Fibroblast of the conjunctiva (primary cell): Measurements from ENCODE around the gene KISS1.

ENCODE experiments used
- DNase-seq: peaks from one replicate; pipeline ENCODE4 v3.0.0-alpha.2; 2010; ENCODE audit warnings: low read depth

Gene KISS1

DNA sequence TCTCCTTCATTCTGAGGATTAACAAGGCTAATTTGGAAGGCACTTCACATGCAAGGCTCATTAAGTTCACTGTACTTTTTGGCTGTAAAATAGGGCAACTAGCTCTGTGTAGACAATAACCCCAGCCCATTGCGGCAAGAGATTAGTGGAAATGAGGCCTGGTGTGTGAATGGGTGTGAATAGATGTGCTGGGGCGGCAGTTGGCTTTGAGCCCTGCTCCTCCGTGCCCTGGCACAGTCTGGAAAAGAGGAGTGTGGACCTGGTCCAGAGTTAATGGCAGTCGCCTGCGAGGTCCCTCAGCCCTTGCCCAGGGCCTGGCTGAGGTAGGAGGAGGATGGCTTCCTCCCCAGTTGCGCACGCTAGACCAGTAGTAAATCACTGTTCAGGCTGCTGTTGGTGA is 4.8 kb downstream of the KISS1 start:
- DNase-seq: no peak

DNA sequence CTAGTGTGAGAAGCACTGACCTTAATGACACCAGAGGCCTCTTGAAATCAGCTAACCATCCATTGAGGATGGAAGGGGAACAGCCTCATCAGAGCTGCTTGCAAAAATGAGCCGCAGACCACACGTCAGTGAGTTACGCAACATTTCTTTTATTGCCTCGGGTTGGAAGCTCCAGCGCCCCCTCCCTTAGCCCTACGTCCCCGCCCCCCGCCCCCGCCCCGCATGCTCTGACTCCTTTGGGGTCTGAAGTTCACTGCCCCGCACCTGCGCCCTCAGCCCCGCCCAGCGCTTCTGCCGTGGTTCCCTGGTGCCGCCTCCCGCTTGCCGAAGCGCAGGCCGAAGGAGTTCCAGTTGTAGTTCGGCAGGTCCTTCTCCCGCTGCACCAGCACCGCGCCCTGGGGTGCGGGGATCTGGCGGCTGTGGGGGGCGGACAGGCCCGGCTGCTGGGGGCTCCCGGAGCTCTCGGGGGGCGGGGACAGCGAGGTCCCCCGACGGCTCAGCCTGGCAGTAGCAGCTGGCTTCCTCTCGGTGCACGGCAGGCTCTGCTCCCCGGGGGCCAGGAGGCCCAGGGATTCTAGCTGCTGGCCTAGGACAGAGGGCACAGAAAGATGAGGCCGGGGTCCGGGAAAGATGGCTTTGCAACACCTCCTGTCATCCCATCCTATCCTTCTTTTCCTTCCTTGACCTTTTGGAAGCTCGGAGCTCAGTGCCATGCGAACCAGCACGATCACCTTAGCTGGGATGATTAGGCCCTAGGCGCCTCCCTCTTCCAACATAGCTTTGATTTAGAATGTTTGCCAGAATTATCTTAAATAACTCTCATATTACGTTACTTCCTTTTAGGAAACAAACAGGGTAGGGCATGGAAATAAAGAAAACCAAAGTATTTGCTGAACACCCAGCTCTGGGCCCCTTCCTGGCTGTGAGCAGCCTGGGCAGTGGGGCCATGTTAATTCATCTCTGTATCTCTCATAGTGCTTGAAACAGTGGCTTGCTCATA is 5.8 kb downstream of the KISS1 start:
- no peak for DNase-seq

DNA sequence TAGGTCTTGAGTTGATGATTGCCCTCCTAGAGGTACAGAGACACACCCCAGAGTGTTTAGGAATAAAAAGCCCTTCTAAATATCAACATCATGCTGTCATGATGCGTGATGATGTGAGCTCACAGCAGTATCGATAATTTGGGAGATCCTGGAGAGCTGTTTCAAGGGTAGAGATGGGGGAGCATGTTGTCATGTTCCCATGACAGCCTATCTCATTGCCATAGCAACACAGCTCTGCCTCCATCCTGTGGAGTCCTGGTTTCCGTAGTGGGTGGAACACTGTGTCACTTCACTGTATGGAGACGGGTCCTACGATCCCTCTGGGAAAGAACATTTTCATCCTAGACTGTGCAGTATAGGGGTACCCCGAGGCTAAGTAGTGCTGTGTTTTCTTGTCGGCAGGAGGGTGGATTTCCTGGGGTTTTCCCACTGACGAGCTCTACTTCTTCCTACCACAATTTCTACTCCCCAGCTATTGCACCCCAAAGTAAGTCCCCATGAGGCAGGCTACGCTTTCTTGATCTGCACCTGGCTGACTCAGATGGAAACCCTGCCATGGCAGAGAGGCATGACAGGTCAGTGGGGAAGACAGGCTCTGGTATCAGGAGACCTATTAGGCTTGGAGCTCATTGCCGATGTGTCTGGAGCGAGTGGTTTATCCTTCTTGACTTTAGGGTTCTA is 7.2 kb downstream of the KISS1 start:
- DNase-seq: no peak

DNA sequence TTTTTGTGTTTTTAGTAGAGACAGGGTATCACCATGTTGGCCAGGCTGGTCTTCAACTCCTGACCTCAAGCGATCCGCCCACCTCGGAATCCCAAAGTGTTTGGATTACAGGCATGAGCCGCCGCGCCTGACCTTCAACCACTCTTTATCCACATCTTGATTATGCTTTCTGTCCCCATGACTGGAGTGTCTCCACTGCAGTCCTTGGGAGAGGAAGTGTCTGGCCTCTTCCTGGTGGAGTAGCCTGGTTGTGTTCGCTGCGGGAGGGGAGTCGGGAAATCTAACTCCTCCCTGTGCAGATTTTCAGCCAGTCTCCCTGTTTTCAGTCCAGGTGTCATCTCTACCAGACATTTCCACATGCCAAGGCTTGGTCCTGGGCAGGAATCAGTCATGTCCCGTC is 9.7 kb downstream of the KISS1 start:
- DNase-seq: no peak

DNA sequence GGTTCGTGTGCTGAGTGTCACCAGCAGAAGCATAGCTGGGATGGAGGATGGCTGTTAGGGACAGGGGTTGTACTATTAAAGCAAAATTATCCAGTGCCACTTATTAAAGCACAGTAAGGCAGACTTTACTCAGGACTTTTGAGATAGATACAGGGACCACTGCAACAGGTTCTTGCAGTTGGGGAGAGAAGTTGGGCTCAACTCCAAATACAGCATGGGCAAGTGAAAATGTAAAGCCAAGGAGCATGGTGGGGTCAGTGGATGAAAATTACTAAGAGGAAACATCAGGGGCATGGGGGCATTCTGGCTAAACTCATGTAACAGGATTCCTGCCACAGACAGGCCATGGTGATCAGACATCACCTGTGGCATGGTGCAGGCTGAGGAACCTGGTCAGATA is 15.2 kb downstream of the KISS1 start:
- DNase-seq: no peak

DNA sequence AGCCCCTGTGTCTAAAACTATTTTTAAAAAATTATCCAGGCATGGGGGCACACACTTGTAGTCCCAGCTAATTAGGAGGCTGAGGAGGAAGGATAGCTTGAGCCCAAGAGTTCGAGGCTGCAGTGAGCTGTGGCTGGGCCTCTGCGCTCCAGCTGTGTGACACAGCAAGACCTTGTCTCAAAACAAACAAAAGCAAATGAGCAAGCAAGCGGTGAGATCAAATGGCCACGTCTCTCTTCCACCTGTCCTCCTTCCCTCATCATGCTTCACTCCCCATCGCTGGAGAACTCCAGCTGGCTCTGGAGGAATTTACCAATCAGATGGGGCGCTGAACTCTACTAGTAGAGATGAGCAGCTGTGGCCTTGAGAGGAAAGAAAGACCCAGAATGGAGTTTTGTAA is 16.2 kb downstream of the KISS1 start:
- no peak for DNase-seq

DNA sequence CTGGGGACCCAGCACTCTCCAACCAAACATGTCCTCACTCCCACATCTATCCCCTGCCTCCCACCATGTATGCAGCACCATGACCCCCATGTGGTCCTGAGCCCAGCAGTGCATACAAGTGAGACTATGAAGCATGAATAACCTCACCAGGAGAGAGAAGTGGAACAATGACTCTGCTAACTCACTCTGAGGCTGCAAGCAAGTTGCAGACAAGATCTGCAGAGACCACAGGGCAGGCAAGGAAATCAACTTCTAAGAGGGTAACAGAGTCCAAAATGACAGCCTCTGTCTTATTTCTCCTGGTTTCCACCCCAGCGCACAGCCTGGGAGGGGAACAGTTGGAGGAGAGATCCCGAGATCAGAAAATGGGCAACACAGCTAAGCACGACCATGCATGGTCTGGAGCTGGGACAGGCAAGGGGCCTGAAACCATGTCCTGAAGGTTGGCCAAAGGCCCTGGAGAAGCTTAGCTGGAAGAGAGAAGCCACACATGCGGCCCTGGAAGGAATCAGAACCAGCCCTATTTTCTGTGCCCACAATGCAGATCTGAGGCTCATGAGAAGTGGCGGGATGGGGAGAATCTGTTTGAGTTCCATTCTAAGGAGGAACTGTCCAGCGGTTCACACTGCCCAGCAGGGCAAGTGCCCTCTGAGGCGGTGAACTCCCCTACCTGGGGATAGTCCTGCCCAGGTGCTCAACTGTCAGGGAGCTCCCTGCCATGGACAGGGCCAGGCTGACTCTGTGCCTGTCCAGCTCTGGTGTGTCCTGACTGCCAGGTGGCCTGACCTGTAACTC is 17.6 kb downstream of the KISS1 start:
- no peak for DNase-seq

DNA sequence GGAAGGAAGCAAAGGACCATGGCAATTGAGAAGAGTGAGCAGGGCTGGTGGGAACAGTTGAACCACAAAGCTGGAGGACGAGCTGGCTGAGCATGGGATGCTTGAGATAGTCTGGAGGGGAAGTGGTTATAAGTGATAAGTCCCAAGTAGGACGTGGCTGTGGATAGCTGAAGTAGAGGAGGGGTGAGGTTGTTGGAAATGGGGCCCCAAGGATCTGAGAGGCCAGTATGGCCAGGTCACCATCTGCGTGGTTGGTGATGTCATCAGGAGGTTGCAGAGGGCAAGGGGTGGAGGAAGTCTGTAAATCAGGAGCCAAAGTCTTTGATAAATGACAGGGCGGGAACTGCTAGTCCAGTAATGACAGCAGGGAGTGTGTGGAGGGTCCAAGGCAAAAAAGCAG is 19.2 kb downstream of the KISS1 start:
- no peak for DNase-seq

DNA sequence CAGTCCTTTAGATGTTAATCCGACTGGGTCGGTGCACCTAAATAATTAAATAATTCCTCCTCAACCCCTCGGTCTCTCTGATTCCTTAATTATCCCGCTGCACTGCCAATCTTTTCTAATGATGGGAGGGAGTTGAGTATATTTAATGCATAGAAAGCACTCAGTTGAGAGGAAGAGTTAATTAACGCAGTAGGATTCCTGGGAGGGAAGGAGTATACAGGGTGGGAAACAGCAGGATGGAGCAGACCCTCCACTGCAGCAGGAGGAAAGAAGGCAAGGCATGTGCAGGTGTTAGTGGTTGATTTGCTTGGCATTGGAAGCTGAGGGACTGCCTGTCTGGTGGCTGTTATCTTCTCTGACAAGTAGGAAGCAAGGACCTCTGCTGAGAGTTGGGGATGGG is 20.2 kb downstream of the KISS1 start:
- no peak for DNase-seq

DNA sequence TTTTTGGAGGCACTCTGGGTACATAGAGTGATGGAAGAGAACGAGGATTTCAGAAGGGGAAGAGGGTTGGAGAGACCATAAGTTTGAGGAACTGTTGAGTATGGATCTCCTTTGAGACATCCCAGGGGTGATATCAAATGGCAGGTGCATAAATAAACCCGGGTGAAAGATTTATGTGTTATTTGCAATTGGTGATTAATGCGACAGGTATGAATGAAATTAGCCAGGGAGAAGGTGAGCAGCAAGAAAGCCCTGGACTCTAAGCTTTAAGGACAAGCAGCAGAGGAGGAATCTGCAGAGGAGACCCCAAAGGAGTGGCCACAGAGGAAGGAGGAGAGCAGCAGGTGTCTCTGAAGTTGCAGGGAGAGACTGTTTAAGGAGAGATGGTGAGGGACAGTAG is 21.3 kb downstream of the KISS1 start:
- no peak for DNase-seq

DNA sequence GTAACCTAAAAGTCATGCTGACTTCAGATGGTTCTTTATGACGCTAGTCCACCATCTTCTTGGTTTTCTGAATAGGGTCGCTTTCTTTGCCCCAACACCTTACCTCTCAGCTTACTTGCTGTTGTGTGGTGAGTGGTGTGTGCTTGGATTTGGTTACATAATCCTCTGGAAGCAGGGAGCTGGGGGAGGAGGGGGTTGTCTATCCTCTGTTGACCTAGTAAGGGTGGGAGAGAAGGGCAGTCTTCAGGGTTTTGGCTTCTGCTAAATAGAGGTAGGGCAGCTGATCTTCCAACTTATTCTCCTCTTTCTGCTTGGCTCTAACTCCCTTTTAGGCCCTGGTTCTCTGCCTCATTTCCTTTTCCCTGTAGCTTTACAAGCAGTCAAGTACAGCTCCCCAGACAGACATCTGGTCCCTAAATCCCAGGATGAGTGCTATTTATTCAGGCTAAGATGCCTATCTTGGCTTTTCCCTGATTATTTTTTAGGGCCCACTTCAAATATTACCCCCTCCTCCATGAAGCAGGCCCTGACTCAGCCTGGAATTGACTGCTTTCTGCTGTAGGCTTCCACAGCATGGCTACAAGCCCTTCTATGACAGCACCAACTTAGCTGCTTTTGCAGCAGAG is 23.8 kb downstream of the KISS1 start:
- DNase-seq: no peak

DNA sequence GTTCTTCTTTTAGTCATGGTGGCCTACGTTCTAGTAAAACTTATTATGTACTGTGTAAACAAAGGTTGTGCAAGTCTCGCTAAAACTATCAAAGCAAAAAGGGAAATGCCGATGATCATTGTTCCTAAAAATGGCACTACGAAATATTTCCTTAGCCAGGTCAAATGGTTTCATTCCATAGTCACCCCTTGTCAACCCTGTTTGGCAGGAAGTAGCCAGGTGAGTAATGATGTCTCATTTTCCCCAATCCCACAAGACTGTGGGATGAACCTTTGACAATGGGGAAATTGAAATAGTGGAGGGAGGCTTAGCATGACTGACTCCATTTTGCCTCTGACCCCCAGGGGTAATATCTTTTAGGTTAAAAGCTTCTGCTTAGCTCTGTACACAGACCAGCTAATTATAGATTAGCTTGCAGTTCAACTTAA is 24.5 kb downstream of the KISS1 start:
- DNase-seq: no peak

DNA sequence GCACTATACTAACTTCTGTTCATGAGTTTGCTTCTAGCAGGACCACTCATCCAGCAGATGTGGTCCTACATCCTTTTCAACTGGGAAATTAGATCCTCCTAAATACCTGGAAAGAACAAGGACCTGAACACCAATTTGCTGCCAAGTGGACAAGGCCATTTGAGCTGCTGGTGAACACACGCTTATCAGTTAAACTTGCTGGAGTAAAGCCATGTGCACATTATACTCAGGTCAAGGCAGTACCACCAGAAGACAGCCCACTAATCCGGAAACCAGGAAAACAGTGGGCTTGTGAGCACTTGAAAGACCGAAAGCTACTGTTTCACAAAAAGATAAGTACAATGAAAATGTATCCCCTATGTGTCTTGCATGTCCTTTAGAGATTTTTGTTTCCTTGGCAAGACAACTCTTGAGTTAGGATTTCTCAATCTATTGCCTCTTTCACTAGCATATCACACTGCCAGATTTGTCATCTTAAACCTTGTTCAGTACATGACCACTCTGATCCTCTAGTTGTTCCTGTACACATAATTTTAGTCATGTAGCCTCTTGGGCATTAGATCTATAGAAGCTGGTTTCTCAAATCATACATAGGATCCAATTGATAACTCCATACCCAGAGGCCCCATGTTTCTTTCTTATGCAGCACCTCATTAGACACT is 25.7 kb downstream of the KISS1 start:
- no peak for DNase-seq

DNA sequence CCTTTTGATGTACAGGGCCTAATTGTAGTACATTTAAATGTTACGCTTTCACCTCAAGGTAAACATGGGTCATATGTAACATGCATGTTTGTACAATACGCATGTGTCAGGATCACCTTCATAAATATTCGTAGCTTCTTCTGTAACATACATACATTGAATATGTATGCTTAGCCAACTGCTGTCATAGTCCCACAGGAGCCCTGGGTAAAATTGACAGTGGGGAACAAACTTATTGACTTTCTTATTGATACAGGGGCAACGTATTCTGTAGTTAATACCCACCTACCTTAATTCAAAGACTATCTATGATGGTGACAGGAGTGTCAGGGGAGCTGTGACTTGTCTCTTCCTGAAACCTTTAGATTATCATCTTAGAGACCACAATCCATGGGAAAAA is 26.4 kb downstream of the KISS1 start:
- DNase-seq: no peak

DNA sequence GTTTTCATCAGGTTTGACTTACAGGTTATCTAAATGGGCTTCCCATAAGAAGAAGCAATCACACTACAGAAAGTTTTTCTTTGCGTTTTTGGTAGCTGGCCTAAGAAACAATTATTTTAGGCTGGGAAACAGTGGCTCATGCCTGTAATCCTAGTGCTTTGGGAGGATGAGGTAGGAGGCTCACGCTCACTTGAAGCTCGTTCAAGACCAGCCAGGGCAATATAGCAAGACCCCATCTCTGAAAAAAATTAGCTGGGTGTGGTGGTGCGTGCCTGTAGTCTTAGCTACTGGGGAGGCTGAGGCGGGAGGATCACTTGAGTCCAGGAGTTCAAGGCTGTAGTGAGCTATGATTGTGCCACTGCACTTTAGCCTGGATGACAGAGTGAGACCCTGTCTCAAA is 28.6 kb downstream of the KISS1 start:
- no peak for DNase-seq

DNA sequence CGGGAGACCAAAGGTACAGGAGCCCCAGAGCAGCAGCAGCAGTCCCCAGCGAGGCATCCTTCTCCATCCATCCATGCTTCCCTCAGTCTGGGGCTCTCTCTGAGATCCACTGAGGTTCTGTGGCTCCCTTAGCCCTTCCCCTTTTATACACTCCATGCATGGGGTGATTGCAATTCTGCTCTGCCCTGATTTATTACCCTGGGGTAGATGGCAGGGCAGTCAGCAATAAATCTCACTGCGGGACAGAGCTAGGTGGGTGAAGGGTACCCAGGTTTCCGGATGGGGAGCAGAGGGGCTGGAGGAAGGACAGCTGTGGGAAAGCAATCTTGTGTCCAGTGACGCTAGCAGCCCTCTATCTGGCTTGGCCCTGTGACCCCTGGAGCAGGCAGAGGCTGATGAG is 30.1 kb downstream of the KISS1 start, which contains the start of gene REN:
TSS of gene REN (minus strand) at position 119 of the 400 bp plus-strand sequence. CDS start at position 75, 44 bp downstream.
- no peak for DNase-seq

DNA sequence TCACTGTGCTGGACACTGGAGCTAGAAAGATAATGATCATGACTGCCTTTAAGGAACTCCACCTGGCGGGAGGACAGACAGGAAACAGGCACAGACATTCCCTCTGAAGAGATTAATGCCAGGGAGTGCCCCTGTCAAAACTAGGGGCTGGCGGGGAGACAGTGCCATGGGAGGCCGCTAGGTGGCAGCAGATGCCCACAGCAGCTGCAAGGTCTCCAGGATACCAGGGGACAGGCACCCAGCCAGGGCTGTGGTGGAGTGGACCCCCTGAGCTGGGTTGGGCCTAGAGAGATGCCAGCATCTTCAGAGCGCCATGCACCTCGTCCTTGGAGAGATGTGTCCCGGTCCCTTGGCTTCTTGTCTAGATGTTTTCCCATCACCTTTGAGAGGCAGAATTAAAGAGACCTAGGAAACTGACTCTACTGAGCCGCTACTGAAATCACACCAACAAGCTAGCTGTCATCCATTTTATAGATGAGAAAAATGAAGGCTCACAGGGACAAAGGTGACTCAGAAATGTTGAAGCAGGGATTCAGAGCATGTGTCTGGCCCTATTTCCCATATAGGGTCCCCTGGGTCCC is 33.7 kb downstream of the KISS1 start:
- DNase-seq: peak; percentile 35

DNA sequence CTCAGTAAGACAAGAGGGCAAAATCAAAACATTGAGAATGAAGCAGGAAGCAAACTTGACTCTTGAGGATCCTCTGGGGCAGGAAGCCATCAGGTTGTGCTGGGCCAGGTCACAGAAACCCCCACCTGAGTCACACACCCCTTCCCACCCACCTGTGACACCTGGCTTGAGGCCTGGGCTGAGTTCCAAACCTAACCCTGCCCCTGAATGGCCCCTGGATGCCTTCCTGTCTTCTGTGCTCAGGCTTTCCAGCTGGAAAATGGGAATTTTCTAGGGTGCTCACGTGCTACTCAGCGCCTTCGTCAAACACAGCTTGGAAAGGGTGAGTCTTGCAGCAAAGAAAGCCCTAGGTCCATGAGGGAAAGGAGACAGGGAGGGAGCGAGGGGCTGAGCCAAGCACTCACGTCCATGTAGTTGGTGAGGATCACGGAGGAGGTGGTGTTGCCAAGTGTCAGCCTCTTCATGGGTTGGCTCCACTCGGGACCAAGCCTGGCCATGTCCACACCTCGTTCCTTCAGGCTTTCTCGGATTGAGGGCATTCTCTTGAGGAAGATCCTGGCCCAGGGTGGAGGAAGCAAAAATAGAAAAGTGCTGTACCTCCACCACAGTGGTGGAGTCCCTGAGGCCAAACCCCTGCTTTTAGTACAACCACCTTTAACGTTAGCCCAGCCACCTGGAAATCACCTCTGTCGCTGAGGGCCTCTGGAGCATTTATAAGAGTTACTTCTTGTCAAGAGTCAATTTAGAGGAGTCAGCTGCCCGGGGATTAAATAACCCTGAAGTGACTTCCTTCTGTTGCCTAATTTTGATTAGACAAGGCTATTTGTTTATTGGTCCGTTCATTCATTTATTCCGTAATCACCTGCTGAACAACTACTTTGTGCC is 34.4 kb downstream of the KISS1 start:
- DNase-seq: no peak

DNA sequence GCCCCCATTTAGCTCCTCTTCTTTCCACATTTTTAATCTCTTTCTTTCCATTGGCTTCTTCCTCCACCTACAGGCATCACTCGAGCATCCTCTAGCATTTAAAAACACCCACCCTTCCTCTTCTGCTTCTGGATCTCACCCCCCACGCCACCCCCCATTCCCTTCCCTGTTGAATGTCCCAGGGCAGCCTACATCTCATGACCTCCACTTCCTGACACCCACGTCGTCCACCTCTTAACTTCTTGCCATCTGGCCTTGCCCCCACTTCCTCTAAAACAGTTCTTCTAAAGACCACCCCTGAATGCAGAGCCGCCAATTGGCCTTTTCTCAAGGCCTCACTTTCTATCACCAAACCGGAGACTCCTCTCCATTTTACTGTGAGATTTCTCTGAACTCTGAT is 38.3 kb downstream of the KISS1 start:
- DNase-seq: no peak

DNA sequence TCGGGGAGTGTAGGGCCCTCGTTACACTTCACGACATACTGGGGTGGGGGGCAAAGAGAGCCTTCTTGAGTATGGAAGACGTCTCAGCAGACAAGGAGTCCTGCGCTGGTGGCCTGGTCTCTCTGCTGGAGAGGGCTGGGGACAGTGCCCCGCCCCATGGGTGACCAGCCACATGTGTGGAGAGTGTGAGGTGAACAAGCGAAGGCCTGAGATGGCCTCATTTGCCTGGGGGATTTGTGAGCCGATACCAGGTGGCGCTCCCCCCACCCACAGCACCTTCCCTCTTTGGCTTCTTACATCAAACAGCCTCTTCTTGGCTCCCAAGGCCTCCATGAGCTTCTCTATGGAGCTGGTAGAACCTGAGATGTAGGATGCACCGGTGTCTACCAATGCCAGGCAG is 40.4 kb downstream of the KISS1 start:
- no peak for DNase-seq
